ENCODE results near the gene SKOR1. TPM values are rescaled to one million over a fixed set of nuclear protein-coding genes. Genes with fewer than 3 reads are reported as not detected.

Gene SKOR1
- total and polyA plus RNA-seq, 10 of the 15 experiments (the other 5 are each of a cell fraction or from before 2014, with no cell fraction given), result 0.04 to 0.36 (median 0.10) TPM; not detected in 4

DNA sequence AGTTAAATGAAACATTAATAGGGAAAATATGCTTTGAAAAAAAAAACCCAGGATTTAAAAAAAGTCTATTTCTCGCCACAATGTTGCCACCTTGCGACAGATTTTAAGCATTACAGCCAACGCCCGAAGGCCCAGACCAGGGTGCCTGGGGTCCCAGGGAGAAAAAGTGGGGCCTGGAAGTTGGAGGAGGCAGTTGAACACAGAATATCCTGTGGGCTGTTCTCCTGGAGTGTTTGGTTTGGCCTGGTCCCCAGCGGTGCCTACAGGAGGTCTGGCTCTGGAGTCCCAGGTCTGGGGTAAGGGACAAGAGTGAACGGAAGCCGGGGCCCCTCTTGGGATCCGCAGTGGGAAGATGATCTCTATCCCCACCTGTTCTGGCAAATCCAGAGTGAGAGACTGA lies 11.2 kb downstream of the SKOR1 start (continued):
- TF ChIP-seq, protein P1, sequence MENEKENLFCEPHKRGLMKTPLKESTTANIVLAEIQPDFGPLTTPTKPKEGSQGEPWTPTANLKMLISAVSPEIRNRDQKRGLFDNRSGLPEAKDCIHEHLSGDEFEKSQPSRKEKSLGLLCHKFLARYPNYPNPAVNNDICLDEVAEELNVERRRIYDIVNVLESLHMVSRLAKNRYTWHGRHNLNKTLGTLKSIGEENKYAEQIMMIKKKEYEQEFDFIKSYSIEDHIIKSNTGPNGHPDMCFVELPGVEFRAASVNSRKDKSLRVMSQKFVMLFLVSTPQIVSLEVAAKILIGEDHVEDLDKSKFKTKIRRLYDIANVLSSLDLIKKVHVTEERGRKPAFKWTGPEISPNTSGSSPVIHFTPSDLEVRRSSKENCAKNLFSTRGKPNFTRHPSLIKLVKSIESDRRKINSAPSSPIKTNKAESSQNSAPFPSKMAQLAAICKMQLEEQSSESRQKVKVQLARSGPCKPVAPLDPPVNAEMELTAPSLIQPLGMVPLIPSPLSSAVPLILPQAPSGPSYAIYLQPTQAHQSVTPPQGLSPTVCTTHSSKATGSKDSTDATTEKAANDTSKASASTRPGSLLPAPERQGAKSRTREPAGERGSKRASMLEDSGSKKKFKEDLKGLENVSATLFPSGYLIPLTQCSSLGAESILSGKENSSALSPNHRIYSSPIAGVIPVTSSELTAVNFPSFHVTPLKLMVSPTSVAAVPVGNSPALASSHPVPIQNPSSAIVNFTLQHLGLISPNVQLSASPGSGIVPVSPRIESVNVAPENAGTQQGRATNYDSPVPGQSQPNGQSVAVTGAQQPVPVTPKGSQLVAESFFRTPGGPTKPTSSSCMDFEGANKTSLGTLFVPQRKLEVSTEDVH (IDR thresholded peaks at IDR 0.05; ENCODE audit: low read depth, partially characterized antibody), result no peak
- TF ChIP-seq NBN (IDR thresholded peaks at IDR 0.05) (no peak), SMC3 (IDR thresholded peaks at IDR 0.05; ENCODE audit: borderline replicate concordance, low read length) (peak; percentile 66), GABPA (IDR thresholded peaks at IDR 0.05; ENCODE audit: low read depth) (no peak), BACH1 (IDR thresholded peaks at IDR 0.05; ENCODE audit: borderline replicate concordance) (no peak)
- TF ChIP-seq, protein P2, sequence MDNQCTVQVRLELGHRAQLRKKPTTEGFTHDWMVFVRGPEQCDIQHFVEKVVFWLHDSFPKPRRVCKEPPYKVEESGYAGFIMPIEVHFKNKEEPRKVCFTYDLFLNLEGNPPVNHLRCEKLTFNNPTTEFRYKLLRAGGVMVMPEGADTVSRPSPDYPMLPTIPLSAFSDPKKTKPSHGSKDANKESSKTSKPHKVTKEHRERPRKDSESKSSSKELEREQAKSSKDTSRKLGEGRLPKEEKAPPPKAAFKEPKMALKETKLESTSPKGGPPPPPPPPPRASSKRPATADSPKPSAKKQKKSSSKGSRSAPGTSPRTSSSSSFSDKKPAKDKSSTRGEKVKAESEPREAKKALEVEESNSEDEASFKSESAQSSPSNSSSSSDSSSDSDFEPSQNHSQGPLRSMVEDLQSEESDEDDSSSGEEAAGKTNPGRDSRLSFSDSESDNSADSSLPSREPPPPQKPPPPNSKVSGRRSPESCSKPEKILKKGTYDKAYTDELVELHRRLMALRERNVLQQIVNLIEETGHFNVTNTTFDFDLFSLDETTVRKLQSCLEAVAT (IDR thresholded peaks at IDR 0.05), result no peak
- TF ChIP-seq, protein P3, sequence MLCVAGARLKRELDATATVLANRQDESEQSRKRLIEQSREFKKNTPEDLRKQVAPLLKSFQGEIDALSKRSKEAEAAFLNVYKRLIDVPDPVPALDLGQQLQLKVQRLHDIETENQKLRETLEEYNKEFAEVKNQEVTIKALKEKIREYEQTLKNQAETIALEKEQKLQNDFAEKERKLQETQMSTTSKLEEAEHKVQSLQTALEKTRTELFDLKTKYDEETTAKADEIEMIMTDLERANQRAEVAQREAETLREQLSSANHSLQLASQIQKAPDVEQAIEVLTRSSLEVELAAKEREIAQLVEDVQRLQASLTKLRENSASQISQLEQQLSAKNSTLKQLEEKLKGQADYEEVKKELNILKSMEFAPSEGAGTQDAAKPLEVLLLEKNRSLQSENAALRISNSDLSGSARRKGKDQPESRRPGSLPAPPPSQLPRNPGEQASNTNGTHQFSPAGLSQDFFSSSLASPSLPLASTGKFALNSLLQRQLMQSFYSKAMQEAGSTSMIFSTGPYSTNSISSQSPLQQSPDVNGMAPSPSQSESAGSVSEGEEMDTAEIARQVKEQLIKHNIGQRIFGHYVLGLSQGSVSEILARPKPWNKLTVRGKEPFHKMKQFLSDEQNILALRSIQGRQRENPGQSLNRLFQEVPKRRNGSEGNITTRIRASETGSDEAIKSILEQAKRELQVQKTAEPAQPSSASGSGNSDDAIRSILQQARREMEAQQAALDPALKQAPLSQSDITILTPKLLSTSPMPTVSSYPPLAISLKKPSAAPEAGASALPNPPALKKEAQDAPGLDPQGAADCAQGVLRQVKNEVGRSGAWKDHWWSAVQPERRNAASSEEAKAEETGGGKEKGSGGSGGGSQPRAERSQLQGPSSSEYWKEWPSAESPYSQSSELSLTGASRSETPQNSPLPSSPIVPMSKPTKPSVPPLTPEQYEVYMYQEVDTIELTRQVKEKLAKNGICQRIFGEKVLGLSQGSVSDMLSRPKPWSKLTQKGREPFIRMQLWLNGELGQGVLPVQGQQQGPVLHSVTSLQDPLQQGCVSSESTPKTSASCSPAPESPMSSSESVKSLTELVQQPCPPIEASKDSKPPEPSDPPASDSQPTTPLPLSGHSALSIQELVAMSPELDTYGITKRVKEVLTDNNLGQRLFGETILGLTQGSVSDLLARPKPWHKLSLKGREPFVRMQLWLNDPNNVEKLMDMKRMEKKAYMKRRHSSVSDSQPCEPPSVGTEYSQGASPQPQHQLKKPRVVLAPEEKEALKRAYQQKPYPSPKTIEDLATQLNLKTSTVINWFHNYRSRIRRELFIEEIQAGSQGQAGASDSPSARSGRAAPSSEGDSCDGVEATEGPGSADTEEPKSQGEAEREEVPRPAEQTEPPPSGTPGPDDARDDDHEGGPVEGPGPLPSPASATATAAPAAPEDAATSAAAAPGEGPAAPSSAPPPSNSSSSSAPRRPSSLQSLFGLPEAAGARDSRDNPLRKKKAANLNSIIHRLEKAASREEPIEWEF (IDR thresholded peaks at IDR 0.05; ENCODE audit: insufficient replicate concordance, low read depth, low read length), result no peak
- TF ChIP-seq, protein P4, sequence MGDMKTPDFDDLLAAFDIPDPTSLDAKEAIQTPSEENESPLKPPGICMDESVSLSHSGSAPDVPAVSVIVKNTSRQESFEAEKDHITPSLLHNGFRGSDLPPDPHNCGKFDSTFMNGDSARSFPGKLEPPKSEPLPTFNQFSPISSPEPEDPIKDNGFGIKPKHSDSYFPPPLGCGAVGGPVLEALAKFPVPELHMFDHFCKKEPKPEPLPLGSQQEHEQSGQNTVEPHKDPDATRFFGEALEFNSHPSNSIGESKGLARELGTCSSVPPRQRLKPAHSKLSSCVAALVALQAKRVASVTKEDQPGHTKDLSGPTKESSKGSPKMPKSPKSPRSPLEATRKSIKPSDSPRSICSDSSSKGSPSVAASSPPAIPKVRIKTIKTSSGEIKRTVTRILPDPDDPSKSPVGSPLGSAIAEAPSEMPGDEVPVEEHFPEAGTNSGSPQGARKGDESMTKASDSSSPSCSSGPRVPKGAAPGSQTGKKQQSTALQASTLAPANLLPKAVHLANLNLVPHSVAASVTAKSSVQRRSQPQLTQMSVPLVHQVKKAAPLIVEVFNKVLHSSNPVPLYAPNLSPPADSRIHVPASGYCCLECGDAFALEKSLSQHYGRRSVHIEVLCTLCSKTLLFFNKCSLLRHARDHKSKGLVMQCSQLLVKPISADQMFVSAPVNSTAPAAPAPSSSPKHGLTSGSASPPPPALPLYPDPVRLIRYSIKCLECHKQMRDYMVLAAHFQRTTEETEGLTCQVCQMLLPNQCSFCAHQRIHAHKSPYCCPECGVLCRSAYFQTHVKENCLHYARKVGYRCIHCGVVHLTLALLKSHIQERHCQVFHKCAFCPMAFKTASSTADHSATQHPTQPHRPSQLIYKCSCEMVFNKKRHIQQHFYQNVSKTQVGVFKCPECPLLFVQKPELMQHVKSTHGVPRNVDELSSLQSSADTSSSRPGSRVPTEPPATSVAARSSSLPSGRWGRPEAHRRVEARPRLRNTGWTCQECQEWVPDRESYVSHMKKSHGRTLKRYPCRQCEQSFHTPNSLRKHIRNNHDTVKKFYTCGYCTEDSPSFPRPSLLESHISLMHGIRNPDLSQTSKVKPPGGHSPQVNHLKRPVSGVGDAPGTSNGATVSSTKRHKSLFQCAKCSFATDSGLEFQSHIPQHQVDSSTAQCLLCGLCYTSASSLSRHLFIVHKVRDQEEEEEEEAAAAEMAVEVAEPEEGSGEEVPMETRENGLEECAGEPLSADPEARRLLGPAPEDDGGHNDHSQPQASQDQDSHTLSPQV (IDR thresholded peaks at IDR 0.05), result no peak

All from GM12878 (cell line).